GM12878 (cell line): Measurements from ENCODE around the gene FAR2. TPM values are rescaled to one million over a fixed set of nuclear protein-coding genes. Genes with fewer than 3 reads are reported as not detected.

Source experiments
- ATAC-seq: fragments of 200-7000 bp; cut with Tn5 transposase; 3 replicates; pipeline ENCODE4 v1.9.1; 2020; ENCODE audit warnings: mild to moderate bottlenecking, moderate library complexity
- BruUV-seq: library from RNA; stranded (reverse); fragments of 400-500 nt; replicated peaks from 2 replicates; lab custom pipeline; 2021; lab: Mats Ljungman, UMichigan
- CTCF ChIA-PET: fragments of 300-600 bp; sonication (Branson Sonifier 250); formaldehyde crosslinking; extraction: SDS; loops from one replicate; lab custom pipeline; 2021; ENCODE audit warnings: inconsistent platforms; lab: Yijun Ruan, JAX
- POLR2A ChIA-PET: fragments of 350-600 bp; formaldehyde crosslinking; extraction: SDS; loops from one replicate; lab custom pipeline; 2021; ENCODE audit warnings: inconsistent platforms; lab: Charles Lee
- RAD21 ChIA-PET: fragments of 300-600 bp; sonication (Branson Sonifier 250); formaldehyde crosslinking; loops from one replicate; lab custom pipeline; 2023; ENCODE audit warnings: antibody characterized with exemption; ENCODE audit not compliant: unreplicated experiment; lab: Charles Lee
- SMC1A ChIA-PET: fragments of 300-600 bp; sonication (Branson Sonifier 250); formaldehyde crosslinking; loops from one replicate; lab custom pipeline; 2023; ENCODE audit not compliant: unreplicated experiment, uncharacterized antibody; lab: Charles Lee
- DNase-seq: peaks from one replicate; pipeline ENCODE4 v3.0.0-alpha.2; 2011; ENCODE audit warnings: low read depth, low spot score
- FAIRE-seq: peaks from 3 replicates; lab custom pipeline; 2011; peaks lifted over from hg19 to GRCh38; lab: Jason Lieb, UNC
- H2AFZ ChIP-seq: 2 replicates; pipeline ENCODE4 v1.6.0; 2011; ENCODE audit warnings: low read depth, low read length, control low read depth; ENCODE audit not compliant: control insufficient read depth
- H3K27ac ChIP-seq: 2 replicates; pipeline ENCODE4 v1.5.1; 2011; ENCODE audit warnings: control low read depth; ENCODE audit not compliant: control insufficient read depth, insufficient read depth
- H3K27me3 ChIP-seq, 2 experiments: replicated peaks in 1 of 2; 2 replicates each; pipeline versions ENCODE4 v1.6.0 to v1.6.1; 2011; ENCODE audit warnings: low read length in 1 of 2; ENCODE audit not compliant: control insufficient read depth in 2 of 2, insufficient read depth in 2 of 2
- H3K36me3 ChIP-seq, 2 experiments: 2 replicates each; pipeline ENCODE4 v1.5.1; 2011; ENCODE audit warnings: low read length in 1 of 2; ENCODE audit not compliant: control insufficient read depth in 2 of 2, insufficient read depth in 2 of 2
- H3K4me1 ChIP-seq: 2 replicates; pipeline ENCODE4 v1.6.1; 2011; ENCODE audit warnings: mild to moderate bottlenecking, low read length, moderate library complexity, mixed read lengths; ENCODE audit not compliant: control insufficient read depth, insufficient read depth
- H3K4me2 ChIP-seq: 2 replicates; pipeline ENCODE4 v1.6.0; 2011; ENCODE audit warnings: control low read depth; ENCODE audit not compliant: control insufficient read depth, insufficient read depth
- H3K4me3 ChIP-seq: fragments of 200-600 bp; sonication (generic); 2 replicates; pipeline ENCODE4 v1.5.1; 2016
- H3K79me2 ChIP-seq: 2 replicates; pipeline ENCODE4 v1.6.0; 2011; ENCODE audit warnings: low read length; ENCODE audit not compliant: control insufficient read depth, insufficient read depth
- H3K9ac ChIP-seq: 2 replicates; pipeline ENCODE4 v1.8.0; 2011; ENCODE audit warnings: low read length, control low read depth, mixed read lengths; ENCODE audit not compliant: control insufficient read depth, insufficient read depth
- H3K9me3 ChIP-seq: replicated peaks from 3 replicates; pipeline ENCODE4 v1.5.1; 2011; ENCODE audit warnings: mild to moderate bottlenecking, low read length; ENCODE audit not compliant: control insufficient read depth, insufficient read depth
- H4K20me1 ChIP-seq: 2 replicates; pipeline ENCODE4 v1.6.0; 2011; ENCODE audit not compliant: control insufficient read depth, insufficient read depth
- CBFB ChIP-seq: IDR thresholded peaks from 2 replicates; pipeline ENCODE4 v1.6.1; 2016; ENCODE audit warnings: antibody characterized with exemption, low read depth
- CBX5 ChIP-seq: sonication (generic); IDR thresholded peaks from 2 replicates; pipeline ENCODE4 v1.6.1; 2016; ENCODE audit warnings: low read depth, moderate library complexity, mild to moderate bottlenecking, inconsistent platforms
- KDM1A ChIP-seq: fragments of 200-600 bp; sonication (generic); IDR thresholded peaks from 2 replicates; pipeline ENCODE4 v1.6.1; 2016; ENCODE audit warnings: borderline replicate concordance
- POU2F2 ChIP-seq: IDR thresholded peaks from 3 replicates; pipeline ENCODE4 v1.6.1; 2011; ENCODE audit warnings: low read depth, mild to moderate bottlenecking, low read length, borderline replicate concordance
- PRDM15 ChIP-seq: fragments of 450-650 bp; formaldehyde crosslinking; IDR thresholded peaks from 2 replicates; pipeline ENCODE4 v1.4.0; 2020; ENCODE audit warnings: mild to moderate bottlenecking, moderate library complexity
- RELB ChIP-seq: fragments of 450-650 bp; IDR thresholded peaks from 2 replicates; pipeline ENCODE4 v1.6.1; 2017; ENCODE audit warnings: low read depth, mild to moderate bottlenecking, moderate library complexity
- RFX5 ChIP-seq: IDR thresholded peaks from 2 replicates; pipeline ENCODE4 v1.6.1; 2011; ENCODE audit warnings: low read depth, low read length, improper control_type of control experiment
- SKIL ChIP-seq: fragments of 450-650 bp; IDR thresholded peaks from 2 replicates; pipeline ENCODE4 v1.6.1; 2017; ENCODE audit warnings: mild to moderate bottlenecking, low read depth, inconsistent platforms; ENCODE audit not compliant: poor library complexity, severe bottlenecking
- SPI1 ChIP-seq: IDR thresholded peaks from 2 replicates; pipeline ENCODE4 v1.6.1; 2011; ENCODE audit warnings: low read depth, mild to moderate bottlenecking, low read length, moderate library complexity, borderline replicate concordance; ENCODE audit not compliant: insufficient read depth
- TCF12 ChIP-seq: IDR thresholded peaks from 2 replicates; pipeline ENCODE4 v1.6.1; 2011; ENCODE audit warnings: low read depth, mild to moderate bottlenecking, low read length
- USF2 ChIP-seq: IDR thresholded peaks from 2 replicates; pipeline ENCODE4 v1.6.1; 2011; ENCODE audit warnings: low read depth, low read length, improper control_type of control experiment, borderline replicate concordance
- WGBS: methylation state at CpG from one replicate; pipeline ENCODE4 v1.1.6; 2016; ENCODE audit warnings: low lambda C conversion rate; ENCODE audit not compliant: insufficient replicate concordance, insufficient coverage; ENCODE audit errors: missing lambda C conversion rate; 5-methylcytosine and 5-hydroxymethylcytosine counted together
- in situ Hi-C: fragments of 300-500 bp; cut with MboI; formaldehyde crosslinking; loops from 9 replicates; pipeline ENCODE4 v1.14.3; 2018; ENCODE audit warnings: mixed read lengths
- intact Hi-C: fragments of 100-400 bp; cut with micrococcal nuclease; formaldehyde crosslinking; loops from one replicate; pipeline ENCODE4 v1.14.2; 2022; ENCODE audit not compliant: unreplicated experiment
- polyA plus RNA-seq, 11 experiments: library from polyadenylated mRNA; depleted of rRNA in 4 of 11; unstranded in 6 of 11; stranded (reverse) in 5 of 11; fragments of >200 nt; fragmentation: Nextera tagmentation in 4 of 11; fragmentation: Illumina TruSeq in 1 of 11; extraction: Ambion mirVana in 4 of 11; extraction: Trizol in 1 of 11; gene quantifications; 1 replicate in 1 of 11; 2 replicates in 10 of 11; pipeline versions ENCODE4 v1.2.1 to v1.2.3, GENCODE V29; 2011 to 2016; ENCODE audit warnings: inconsistent platforms in 2 of 11, missing spikeins in 2 of 11, low read depth in 1 of 11
- total RNA-seq, 4 experiments: library from RNA; depleted of rRNA in 3 of 4; stranded (reverse); fragments of >200 nt in 3 of 4; fragmentation: Illumina TruSeq in 1 of 4; extraction: Trizol in 1 of 4; gene quantifications; 2 replicates each; pipeline versions ENCODE4 v1.2.1 to v1.2.3, GENCODE V29; 2013 to 2021

FAR2 gene
- total and polyA plus RNA-seq, 10 of the 15 experiments (the other 5 are each of a cell fraction or from before 2014, with no cell fraction given), result 0.50 to 1.1 (median 0.65) TPM

GRCh38 chr12:29176941-29177340 is 27.9 kb downstream of the FAR2 start:
- DNase-seq (no peak), ATAC-seq (no peak), FAIRE-seq (no peak)
- WGBS, result 37% methylated on average over 6 of the region's 6 CpGs
- ChIA-PET SMC1A (interaction anchor here (1.0 to 1.4 kb wide), 3 partner anchors 12 to 139 kb away, joined by 3 read pairs; no protein-coding TSS in a partner anchor), POLR2A (no interaction called here), CTCF (interaction anchor here (0.7 kb wide), 1 partner anchor 70 kb away, joined by 4 read pairs; no protein-coding TSS in a partner anchor), RAD21 (no interaction called here)
- in situ Hi-C loops (no loop called here), intact Hi-C loops (no loop called here)
- Histone ChIP-seq H3K9me3 (no peaks in the 10 kb centered on the region), H3K27me3 (no peaks in the 10 kb centered on the region), H3K9ac (no peak overlapping the region), H3K4me2 (no peak overlapping the region), H4K20me1 (no peaks in the 10 kb centered on the region), H3K36me3 (no peaks in the 10 kb centered on the region), H2AFZ (no peak overlapping the region), H3K4me3 (no peak overlapping the region), H3K27ac (no peak overlapping the region), H3K79me2 (no peaks in the 10 kb centered on the region), H3K4me1 (no peaks in the 10 kb centered on the region)
- no TSS peak for BruUV-seq
- no peak for TF ChIP-seq POU2F2
- TF ChIP-seq USF2, result no peak
- TF ChIP-seq TCF12, result no peak
- TF ChIP-seq SPI1, result no peak
- no peak for TF ChIP-seq RELB
- no peak for TF ChIP-seq SKIL
- TF ChIP-seq RFX5, result no peak
- TF ChIP-seq CBFB, result no peak
- no peak for TF ChIP-seq KDM1A
- no peak for TF ChIP-seq PRDM15 (CRISPR knock-in tag)
- no peak for TF ChIP-seq CBX5
